ENCODE measurements around the gene SUPT3H. TPM values are rescaled to one million over a fixed set of nuclear protein-coding genes. Genes with fewer than 3 reads are reported as not detected.
A peak's percentile ranks its signal among the peaks of the same experiment; 100 is the strongest.

SUPT3H gene
- 12.0 TPM for polyA plus RNA-seq
- long read RNA-seq, donor 1: 0 reads
- long read RNA-seq, donor 2: 0 reads
- long read RNA-seq, donor 3, partial matches to known transcripts: 10 of 10 reads
- long read RNA-seq, donor 3, other reads (novel, unspliced or antisense): 0 of 10 reads
- long read RNA-seq, donor 4: 0 reads
- long read RNA-seq, donor 5, partial matches to known transcripts: 6 of 6 reads
- long read RNA-seq, donor 5, other reads (novel, unspliced or antisense): 0 of 6 reads
- long read RNA-seq, donor 6, partial matches to known transcripts: 5 of 5 reads
- long read RNA-seq, donor 6, other reads (novel, unspliced or antisense): 0 of 5 reads
- long read RNA-seq, donor 7: 0 reads
- long read RNA-seq, donor 8: 0 reads
- long read RNA-seq, donor 9: 0 reads
- long read RNA-seq, donor 10, partial matches to known transcripts: 5 of 5 reads
- long read RNA-seq, donor 10, other reads (novel, unspliced or antisense): 0 of 5 reads
- long read RNA-seq, donor 11: 0 reads

GRCh38 chr6:45377554-45378333 lies at the start of gene SUPT3H:
SUPT3H (minus strand) TSS chr6:45377934.
- peak; percentile 96 to 97 for DNase-seq
- WGBS (ENCODE audit: insufficient coverage, low lambda C conversion rate): 0% methylated on average over 3 of the region's 75 CpGs
- Histone ChIP-seq H3K36me3 (ENCODE audit: control insufficient read depth, insufficient read depth, low read length) (no peaks in the 10 kb centered on the region), H3K27ac (ENCODE audit: low read length) (peak within 1 kb of the TSS; percentile 99), H3K4me1 (ENCODE audit: control insufficient read depth, insufficient read depth, low read length) (peaks cover 5% of the 10 kb centered on the region), H3K27me3 (ENCODE audit: control insufficient read depth, insufficient read depth, low read length) (no peaks in the 10 kb centered on the region), H3K9me3 (ENCODE audit: control insufficient read depth, low read depth, low read length) (no peaks in the 10 kb centered on the region), H3K4me3 (ENCODE audit: low read length) (peak within 1 kb of the TSS; percentile 92)

- H3K27ac ChIP-seq (ENCODE audit: low read length): no peak overlapping the region
- 100% methylated on average over 1 of the region's 4 CpGs for WGBS (ENCODE audit: insufficient coverage, low lambda C conversion rate)
- H3K4me1 ChIP-seq (ENCODE audit: control insufficient read depth, insufficient read depth, low read length): peaks cover 16% of the 10 kb centered on the region
- no peak overlapping the region for H3K4me3 ChIP-seq (ENCODE audit: low read length)
- DNase-seq: no peak
- H3K27me3 ChIP-seq (ENCODE audit: control insufficient read depth, insufficient read depth, low read length): peaks cover 40% of the 10 kb centered on the region
- no peaks in the 10 kb centered on the region for H3K36me3 ChIP-seq (ENCODE audit: control insufficient read depth, insufficient read depth, low read length)
- peaks cover 13% of the 10 kb centered on the region for H3K9me3 ChIP-seq (ENCODE audit: control insufficient read depth, low read depth, low read length)
Measured at GRCh38 chr6:45426251-45426650, 48.5 kb upstream of the SUPT3H start.

- DNase-seq: peak in 1 of 2 donors; percentile 9
- H3K27me3 ChIP-seq (ENCODE audit: control insufficient read depth, insufficient read depth, low read length): peaks cover 58% of the 10 kb centered on the region
- H3K4me1 ChIP-seq (ENCODE audit: control insufficient read depth, insufficient read depth, low read length): peaks cover 23% of the 10 kb centered on the region
- 50% methylated on average over 1 of the region's 6 CpGs for WGBS (ENCODE audit: insufficient coverage, low lambda C conversion rate)
- peak overlapping the region; percentile 3 for H3K27ac ChIP-seq (ENCODE audit: low read length)
- H3K9me3 ChIP-seq (ENCODE audit: control insufficient read depth, low read depth, low read length): peaks cover 21% of the 10 kb centered on the region
- no peaks in the 10 kb centered on the region for H3K36me3 ChIP-seq (ENCODE audit: control insufficient read depth, insufficient read depth, low read length)
- peak overlapping the region; percentile 51 for H3K4me3 ChIP-seq (ENCODE audit: low read length)
Measured at GRCh38 chr6:45424451-45424861, 46.7 kb upstream of the SUPT3H start.

GRCh38 chr6:45423824-45424450 lies 46.2 kb upstream of the SUPT3H start:
- H3K4me1 ChIP-seq (ENCODE audit: control insufficient read depth, insufficient read depth, low read length): peaks cover 23% of the 10 kb centered on the region
- H3K4me3 ChIP-seq (ENCODE audit: low read length): peak overlapping the region; percentile 51
- H3K9me3 ChIP-seq (ENCODE audit: control insufficient read depth, low read depth, low read length): peaks cover 22% of the 10 kb centered on the region
- H3K27me3 ChIP-seq (ENCODE audit: control insufficient read depth, insufficient read depth, low read length): peaks cover 63% of the 10 kb centered on the region
- no CpG with 5 or more reads among the region's 38 CpGs for WGBS (ENCODE audit: insufficient coverage, low lambda C conversion rate)
- DNase-seq: peak in 1 of 2 donors; percentile 14
- peak overlapping the region; percentile 3 for H3K27ac ChIP-seq (ENCODE audit: low read length)
- no peaks in the 10 kb centered on the region for H3K36me3 ChIP-seq (ENCODE audit: control insufficient read depth, insufficient read depth, low read length)

GRCh38 chr6:45423111-45423823 lies 45.5 kb upstream of the SUPT3H start:
- Histone ChIP-seq H3K4me1 (ENCODE audit: control insufficient read depth, insufficient read depth, low read length) (peaks cover 23% of the 10 kb centered on the region), H3K4me3 (ENCODE audit: low read length) (peak overlapping the region; percentile 51), H3K27ac (ENCODE audit: low read length) (peak overlapping the region; percentile 47), H3K9me3 (ENCODE audit: control insufficient read depth, low read depth, low read length) (peaks cover 22% of the 10 kb centered on the region), H3K36me3 (ENCODE audit: control insufficient read depth, insufficient read depth, low read length) (no peaks in the 10 kb centered on the region), H3K27me3 (ENCODE audit: control insufficient read depth, insufficient read depth, low read length) (peaks cover 69% of the 10 kb centered on the region)
- no CpG with 5 or more reads among the region's 62 CpGs for WGBS (ENCODE audit: insufficient coverage, low lambda C conversion rate)
- no peak for DNase-seq

GRCh38 chr6:45422503-45423110 lies 44.9 kb upstream of the SUPT3H start:
- Histone ChIP-seq H3K27me3 (ENCODE audit: control insufficient read depth, insufficient read depth, low read length) (peaks cover 69% of the 10 kb centered on the region), H3K36me3 (ENCODE audit: control insufficient read depth, insufficient read depth, low read length) (no peaks in the 10 kb centered on the region), H3K27ac (ENCODE audit: low read length) (peak overlapping the region; percentile 47), H3K9me3 (ENCODE audit: control insufficient read depth, low read depth, low read length) (peaks cover 22% of the 10 kb centered on the region), H3K4me1 (ENCODE audit: control insufficient read depth, insufficient read depth, low read length) (peaks cover 23% of the 10 kb centered on the region), H3K4me3 (ENCODE audit: low read length) (peak overlapping the region; percentile 53)
- WGBS (ENCODE audit: insufficient coverage, low lambda C conversion rate): no CpG with 5 or more reads among the region's 55 CpGs
- peak in 1 of 2 donors; percentile 51 for DNase-seq

- peaks cover 71% of the 10 kb centered on the region for H3K27me3 ChIP-seq (ENCODE audit: control insufficient read depth, insufficient read depth, low read length)
Measured at GRCh38 chr6:45421709-45422502, 44.2 kb upstream of the SUPT3H start.

GRCh38 chr6:45420909-45421708 lies 43.4 kb upstream of the SUPT3H start:
- peaks cover 23% of the 10 kb centered on the region for H3K4me1 ChIP-seq (ENCODE audit: control insufficient read depth, insufficient read depth, low read length)
- H3K4me3 ChIP-seq (ENCODE audit: low read length): peak overlapping the region; percentile 52
- peaks cover 22% of the 10 kb centered on the region for H3K9me3 ChIP-seq (ENCODE audit: control insufficient read depth, low read depth, low read length)

More at GRCh38 chr6:45421709-45422502, 44.2 kb upstream of the SUPT3H start:
- WGBS (ENCODE audit: insufficient coverage, low lambda C conversion rate): no CpG with 5 or more reads among the region's 83 CpGs
- Histone ChIP-seq H3K4me3 (ENCODE audit: low read length) (peak overlapping the region; percentile 53), H3K4me1 (ENCODE audit: control insufficient read depth, insufficient read depth, low read length) (peaks cover 23% of the 10 kb centered on the region), H3K36me3 (ENCODE audit: control insufficient read depth, insufficient read depth, low read length) (no peaks in the 10 kb centered on the region), H3K27ac (ENCODE audit: low read length) (peak overlapping the region; percentile 23), H3K9me3 (ENCODE audit: control insufficient read depth, low read depth, low read length) (peaks cover 22% of the 10 kb centered on the region)
- DNase-seq: peak in 1 of 2 donors; percentile 67

More at GRCh38 chr6:45420909-45421708, 43.4 kb upstream of the SUPT3H start:
- H3K27me3 ChIP-seq (ENCODE audit: control insufficient read depth, insufficient read depth, low read length): peaks cover 73% of the 10 kb centered on the region
- no peaks in the 10 kb centered on the region for H3K36me3 ChIP-seq (ENCODE audit: control insufficient read depth, insufficient read depth, low read length)
- WGBS (ENCODE audit: insufficient coverage, low lambda C conversion rate): 4% methylated on average over 5 of the region's 19 CpGs
- peak overlapping the region; percentile 23 for H3K27ac ChIP-seq (ENCODE audit: low read length)
- no peak for DNase-seq

Data from large intestine (tissue), 12 donors.